Peyer's patch (tissue), 4 donors: ENCODE measurements around the gene ALDH5A1.

Experiments
- CTCF ChIP-seq, 6 experiments: fragments of 450-650 bp in 4 of 6; fragments of 200-600 bp in 2 of 6; sonication (generic) in 1 of 6; IDR thresholded peaks; one replicate each; pipeline ENCODE4 v1.5.1; 2017 to 2019; ENCODE audit warnings: antibody characterized with exemption in 6 of 6, mild to moderate bottlenecking in 3 of 6, moderate library complexity in 1 of 6
- POLR2A ChIP-seq, 2 donors: fragments of 450-650 bp; IDR thresholded peaks; one replicate each; pipeline ENCODE4 v1.5.1; 2017; ENCODE audit warnings: antibody characterized with exemption in 2 of 2, mild to moderate bottlenecking in 2 of 2, moderate library complexity in 2 of 2

- TF ChIP-seq CTCF (IDR thresholded peaks at IDR 0.05) (no peak), POLR2A (IDR thresholded peaks at IDR 0.05) (no peak)
These were observed 54.4 kb downstream of the ALDH5A1 start for GRCh38 chr6:24549158-24549557.
